Retinal pigment epithelial cell (primary cell): Measurements from ENCODE around the gene LRCH4.

Source experiments
- DNase-seq: peaks from one replicate; pipeline ENCODE4 v3.0.0-alpha.2; 2010; ENCODE audit warnings: low read depth
- H3K4me3 ChIP-seq: 2 replicates; pipeline ENCODE4 v1.5.1; 2011; ENCODE audit warnings: mild to moderate bottlenecking, low read length, control low read depth, moderate library complexity
- TF ChIP-seq, protein P1 (sequence below): conservative IDR thresholded peaks from 2 replicates; pipeline ENCODE4 v1.5.1; 2011; ENCODE audit warnings: low read depth, low read length, control low read depth, inconsistent platforms

LRCH4 gene

DNA sequence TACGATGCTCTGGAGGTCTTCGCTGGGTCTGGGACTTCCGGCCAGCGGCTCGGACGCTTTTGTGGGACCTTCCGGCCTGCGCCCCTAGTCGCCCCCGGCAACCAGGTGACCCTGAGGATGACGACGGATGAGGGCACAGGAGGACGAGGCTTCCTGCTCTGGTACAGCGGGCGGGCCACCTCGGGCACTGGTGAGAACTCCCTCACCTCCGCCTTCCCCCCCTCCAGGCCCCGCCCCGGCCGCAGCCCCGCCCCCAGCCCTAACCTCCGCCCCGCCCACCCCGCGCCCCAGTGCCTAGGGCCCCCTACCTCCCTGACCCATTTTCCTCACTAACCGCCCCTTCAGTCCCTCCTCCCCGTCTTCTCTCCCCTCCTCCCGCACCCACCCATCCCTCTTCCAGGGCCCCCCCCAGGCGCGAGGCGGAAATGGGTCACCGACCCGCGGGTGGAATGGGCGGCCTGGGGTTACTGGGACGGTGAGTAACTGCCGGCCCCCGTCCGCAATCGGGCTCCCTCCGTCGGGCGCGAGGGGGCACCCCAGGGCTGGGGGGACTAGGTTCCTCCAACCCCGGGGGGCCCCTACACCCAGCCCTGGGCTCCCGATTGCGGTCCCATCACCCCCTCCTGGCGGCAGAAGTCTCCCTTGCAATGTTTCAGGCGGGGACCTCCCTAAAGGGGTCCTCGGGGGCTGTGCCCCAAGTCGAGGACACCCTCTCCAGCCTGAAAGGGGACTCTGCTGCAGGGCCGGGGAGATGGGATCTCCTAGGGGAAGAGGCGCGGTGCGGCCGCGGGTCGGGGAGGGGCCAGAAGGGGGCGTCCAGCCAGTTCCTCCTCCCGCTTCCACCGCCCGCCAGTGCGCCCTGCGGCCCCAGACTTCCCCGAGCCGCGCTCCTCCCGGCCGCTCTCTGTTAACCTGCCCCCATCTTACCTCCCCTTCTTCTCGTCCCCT is 18.4 kb upstream of the LRCH4 start:
- peak overlapping the region; percentile 62 for H3K4me3 ChIP-seq
- no peak for DNase-seq
- TF ChIP-seq, protein P1, sequence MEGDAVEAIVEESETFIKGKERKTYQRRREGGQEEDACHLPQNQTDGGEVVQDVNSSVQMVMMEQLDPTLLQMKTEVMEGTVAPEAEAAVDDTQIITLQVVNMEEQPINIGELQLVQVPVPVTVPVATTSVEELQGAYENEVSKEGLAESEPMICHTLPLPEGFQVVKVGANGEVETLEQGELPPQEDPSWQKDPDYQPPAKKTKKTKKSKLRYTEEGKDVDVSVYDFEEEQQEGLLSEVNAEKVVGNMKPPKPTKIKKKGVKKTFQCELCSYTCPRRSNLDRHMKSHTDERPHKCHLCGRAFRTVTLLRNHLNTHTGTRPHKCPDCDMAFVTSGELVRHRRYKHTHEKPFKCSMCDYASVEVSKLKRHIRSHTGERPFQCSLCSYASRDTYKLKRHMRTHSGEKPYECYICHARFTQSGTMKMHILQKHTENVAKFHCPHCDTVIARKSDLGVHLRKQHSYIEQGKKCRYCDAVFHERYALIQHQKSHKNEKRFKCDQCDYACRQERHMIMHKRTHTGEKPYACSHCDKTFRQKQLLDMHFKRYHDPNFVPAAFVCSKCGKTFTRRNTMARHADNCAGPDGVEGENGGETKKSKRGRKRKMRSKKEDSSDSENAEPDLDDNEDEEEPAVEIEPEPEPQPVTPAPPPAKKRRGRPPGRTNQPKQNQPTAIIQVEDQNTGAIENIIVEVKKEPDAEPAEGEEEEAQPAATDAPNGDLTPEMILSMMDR = peak; percentile 40

DNA sequence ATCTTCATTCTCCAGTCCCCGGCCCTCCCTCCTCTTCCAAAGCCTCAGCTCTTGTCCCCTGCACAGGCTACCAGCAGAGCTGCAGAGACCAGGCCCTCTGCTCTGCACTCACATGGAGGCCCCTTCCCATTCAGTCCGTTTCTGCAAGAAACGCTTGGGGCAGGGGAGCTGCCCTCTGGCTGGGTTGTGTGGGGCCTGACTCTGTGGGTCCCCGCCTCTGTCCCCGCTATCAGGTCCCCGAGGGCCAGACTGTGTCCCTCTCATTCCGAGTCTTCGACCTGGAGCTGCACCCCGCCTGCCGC is 17.7 kb upstream of the LRCH4 start:
- no peak for DNase-seq

DNA sequence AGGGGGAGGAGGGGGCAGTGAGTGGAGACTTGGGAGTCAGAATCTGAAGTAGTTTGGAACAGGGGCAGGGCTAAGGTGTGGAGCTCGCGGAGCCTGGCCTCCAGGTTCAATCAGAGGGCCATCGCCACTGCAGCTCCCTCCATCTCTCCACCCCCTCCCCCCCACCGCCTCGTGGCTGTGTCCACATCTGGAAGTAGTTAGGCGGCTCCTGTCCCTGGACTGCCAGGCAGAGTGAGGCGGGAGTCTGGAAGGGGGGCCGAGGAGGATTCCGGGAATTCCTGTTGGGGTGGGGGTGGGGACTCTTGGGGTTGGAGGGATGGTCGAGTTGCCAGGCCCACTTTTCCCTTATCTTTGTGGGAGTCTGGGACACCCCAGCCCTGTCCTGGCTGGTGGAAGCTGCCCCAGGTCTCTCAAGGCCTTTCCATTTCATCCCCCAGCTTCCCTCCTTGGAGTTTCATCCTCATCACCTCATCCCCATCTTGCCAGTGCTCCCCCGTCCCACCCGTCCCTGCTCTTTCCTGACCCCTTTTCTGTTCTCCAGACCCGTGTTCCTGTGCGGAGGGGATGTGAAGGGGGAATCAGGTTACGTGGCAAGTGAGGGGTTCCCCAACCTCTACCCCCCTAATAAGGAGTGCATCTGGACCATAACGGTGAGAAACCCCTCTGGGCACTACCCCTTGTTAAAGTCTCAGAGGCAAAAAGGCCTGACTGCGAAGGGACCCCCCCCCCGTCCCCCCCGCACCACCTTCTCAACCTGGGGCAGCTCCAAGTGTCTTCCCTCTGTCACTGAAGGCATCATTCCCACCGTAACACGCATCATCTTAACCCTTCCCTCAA is 17.2 kb upstream of the LRCH4 start:
- no peak overlapping the region for H3K4me3 ChIP-seq
- DNase-seq = no peak
- TF ChIP-seq, protein P1 = no peak

More for the DNA sequence above, 17.7 kb upstream of the LRCH4 start:
- TF ChIP-seq, protein P1 = no peak
- H3K4me3 ChIP-seq = peak overlapping the region; percentile 36

DNA sequence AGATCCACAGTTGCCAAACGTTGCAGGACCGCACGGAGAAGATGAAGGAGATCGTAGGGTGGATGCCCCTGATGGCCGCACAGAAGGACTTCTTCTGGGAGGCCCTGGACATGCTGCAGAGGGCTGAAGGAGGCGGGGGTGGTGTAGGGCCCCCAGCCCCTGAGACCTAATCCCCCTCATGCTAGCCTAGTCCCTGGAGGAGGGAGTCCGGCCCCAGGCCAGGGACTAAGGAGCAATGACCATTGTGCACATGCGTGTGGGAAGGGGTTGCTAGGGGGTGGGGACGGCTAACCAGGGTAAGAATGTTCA is 14.8 kb upstream of the LRCH4 start:
- TF ChIP-seq, protein P1 = no peak

DNA sequence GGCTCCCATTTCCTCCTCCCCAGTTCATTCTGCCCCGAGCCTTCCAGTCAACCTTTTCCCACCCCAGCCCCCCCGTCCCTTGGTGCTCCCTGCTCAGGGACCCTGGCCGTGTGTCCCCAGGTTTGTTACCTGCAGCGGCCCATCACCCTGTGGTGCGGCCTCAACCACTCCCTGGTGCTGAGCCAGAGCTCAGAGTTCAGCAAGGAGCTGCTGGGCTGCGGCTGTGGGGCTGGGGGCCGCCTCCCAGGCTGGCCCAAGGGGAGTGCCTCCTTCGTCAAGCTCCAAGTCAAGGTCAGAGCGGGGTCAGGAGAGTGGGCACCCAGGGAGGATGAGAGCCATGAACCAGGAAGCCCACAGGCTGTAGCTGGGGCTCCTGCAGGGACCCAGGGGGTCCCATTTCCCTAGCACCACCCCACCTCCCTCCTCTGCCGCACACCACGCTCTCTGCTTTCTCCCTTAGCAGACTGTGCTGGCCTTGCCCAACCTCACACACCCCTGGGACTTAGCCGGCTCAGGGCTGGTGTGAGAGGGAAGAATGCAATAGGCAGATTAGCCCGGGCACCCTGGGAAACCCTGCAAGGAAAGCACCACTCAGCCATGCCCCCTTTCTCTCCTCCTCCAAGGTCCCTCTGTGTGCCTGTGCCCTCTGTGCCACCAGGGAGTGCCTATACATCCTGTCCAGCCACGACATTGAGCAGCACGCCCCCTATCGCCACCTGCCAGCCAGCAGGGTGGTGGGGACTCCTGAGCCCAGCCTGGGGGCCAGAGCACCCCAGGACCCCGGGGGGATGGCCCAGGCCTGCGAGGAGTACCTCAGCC is 14.2 kb upstream of the LRCH4 start:
- TF ChIP-seq, protein P1 = peak; percentile 53
- H3K4me3 ChIP-seq = no peak overlapping the region
- DNase-seq = no peak

More for the DNA sequence above, 14.8 kb upstream of the LRCH4 start:
- no peak overlapping the region for H3K4me3 ChIP-seq
- no peak for DNase-seq

DNA sequence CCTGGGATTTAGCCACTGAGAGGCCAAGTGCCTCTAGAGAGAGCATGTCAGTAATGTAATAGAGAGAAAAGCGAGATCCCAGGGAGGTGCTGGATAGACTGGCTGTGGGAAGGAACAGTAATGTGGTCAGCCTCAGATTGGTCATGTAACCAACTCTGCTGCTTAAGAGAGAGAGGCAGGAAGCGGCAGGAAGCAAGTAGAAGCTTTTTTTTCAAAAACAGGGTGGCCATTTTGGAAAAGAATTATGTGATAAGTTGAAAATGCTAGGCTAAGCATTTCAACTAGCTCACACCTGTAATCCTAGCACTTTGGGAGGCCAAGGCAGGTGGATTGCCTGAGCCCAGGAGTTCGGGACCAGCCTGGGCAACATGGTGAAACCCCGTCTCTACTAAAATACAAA is 12.5 kb upstream of the LRCH4 start:
- no peak overlapping the region for H3K4me3 ChIP-seq
- TF ChIP-seq, protein P1 = no peak
- DNase-seq = no peak
